ENCODE measurements around the gene SORCS2.

DNA sequence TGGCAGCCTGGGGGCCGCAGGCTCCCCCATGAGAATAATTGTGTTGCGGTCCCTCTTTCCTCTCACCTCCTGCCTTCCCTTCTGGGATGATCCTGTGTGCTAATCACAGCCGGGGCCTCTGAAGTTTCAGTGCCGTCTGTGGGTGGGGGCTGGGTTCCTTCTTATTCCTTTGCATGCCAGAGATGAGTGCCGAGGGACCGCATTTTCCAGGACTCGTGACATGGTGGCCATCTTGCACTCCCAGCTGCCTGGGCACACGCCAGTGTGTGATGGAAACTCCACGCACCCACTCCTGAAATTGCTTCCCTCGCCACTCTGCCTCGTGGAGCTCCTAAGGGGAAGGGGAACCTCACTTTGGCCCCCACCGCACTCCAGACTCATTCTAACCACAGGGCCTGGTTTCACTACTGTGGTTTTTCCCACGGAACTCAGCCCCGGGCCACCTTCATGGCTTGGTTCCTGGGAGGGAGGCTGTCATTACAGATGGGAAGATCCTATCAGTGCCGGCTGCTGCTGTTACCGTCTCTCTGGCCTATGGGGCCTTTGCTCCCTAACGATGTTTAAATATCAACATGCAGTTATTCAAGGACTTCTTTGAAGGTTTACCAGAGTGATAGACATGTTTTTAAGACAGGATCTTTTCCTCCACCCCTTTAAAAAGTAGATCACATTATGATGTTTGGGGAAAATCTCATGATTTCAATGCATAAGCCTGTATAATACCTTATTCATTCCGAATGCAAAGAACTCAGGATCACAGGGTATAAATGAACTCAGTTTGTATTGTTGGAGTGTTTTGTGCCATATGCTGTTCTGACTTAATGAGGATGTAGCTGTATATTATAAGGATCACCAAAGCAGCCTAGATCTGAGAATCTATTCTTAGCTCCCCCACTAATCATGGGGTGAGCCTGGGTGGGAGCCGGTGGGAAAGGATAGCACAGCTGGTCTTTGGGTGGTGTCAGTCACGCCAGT, 89.6 kb downstream of the SORCS2 start:
- TF ChIP-seq, protein P1, sequence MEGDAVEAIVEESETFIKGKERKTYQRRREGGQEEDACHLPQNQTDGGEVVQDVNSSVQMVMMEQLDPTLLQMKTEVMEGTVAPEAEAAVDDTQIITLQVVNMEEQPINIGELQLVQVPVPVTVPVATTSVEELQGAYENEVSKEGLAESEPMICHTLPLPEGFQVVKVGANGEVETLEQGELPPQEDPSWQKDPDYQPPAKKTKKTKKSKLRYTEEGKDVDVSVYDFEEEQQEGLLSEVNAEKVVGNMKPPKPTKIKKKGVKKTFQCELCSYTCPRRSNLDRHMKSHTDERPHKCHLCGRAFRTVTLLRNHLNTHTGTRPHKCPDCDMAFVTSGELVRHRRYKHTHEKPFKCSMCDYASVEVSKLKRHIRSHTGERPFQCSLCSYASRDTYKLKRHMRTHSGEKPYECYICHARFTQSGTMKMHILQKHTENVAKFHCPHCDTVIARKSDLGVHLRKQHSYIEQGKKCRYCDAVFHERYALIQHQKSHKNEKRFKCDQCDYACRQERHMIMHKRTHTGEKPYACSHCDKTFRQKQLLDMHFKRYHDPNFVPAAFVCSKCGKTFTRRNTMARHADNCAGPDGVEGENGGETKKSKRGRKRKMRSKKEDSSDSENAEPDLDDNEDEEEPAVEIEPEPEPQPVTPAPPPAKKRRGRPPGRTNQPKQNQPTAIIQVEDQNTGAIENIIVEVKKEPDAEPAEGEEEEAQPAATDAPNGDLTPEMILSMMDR (IDR thresholded peaks at IDR 0.05) = no peak
- no peak for TF ChIP-seq POLR2AphosphoS5 (IDR thresholded peaks at IDR 0.05)

Measured in breast epithelium (tissue), 3 donors.